ENCODE data around the gene NCBP2L.

NCBP2L gene

GRCh38 chrX:107777536-107777832 is at the start of gene NCBP2L:
TSS of gene NCBP2L (plus strand) at chrX:107777733. CDS start at chrX:107794221, 16,488 bp downstream.
- DNase-seq = no peak

GRCh38 chrX:107728371-107729099 is 49.0 kb upstream of the NCBP2L start:
- no peak for DNase-seq

GRCh38 chrX:107729558-107730297 is 47.8 kb upstream of the NCBP2L start:
- no peak for DNase-seq

- no peak for DNase-seq
These were observed 47.3 kb upstream of the NCBP2L start for GRCh38 chrX:107730298-107730655.

GRCh38 chrX:107730991-107731766 is 46.4 kb upstream of the NCBP2L start:
- no peak for DNase-seq

- DNase-seq = no peak
These were observed 45.6 kb upstream of the NCBP2L start for GRCh38 chrX:107731831-107732502.

GRCh38 chrX:107733686-107734085 is 43.8 kb upstream of the NCBP2L start:
- no peak for DNase-seq

- DNase-seq = no peak
These were observed 42.9 kb upstream of the NCBP2L start for GRCh38 chrX:107734646-107735045.

- DNase-seq = peak; percentile 32
These were observed 40.6 kb upstream of the NCBP2L start for GRCh38 chrX:107736781-107737531.

GRCh38 chrX:107738272-107738671 is 39.3 kb upstream of the NCBP2L start:
- no peak for DNase-seq

GRCh38 chrX:107738768-107739167 is 38.8 kb upstream of the NCBP2L start:
- no peak for DNase-seq

GRCh38 chrX:107739541-107739940 is 38.0 kb upstream of the NCBP2L start:
- DNase-seq = no peak

GRCh38 chrX:107741404-107741790 is 36.1 kb upstream of the NCBP2L start:
- no peak for DNase-seq

GRCh38 chrX:107742700-107743191 is 34.8 kb upstream of the NCBP2L start:
- no peak for DNase-seq

- DNase-seq = no peak
These were observed 33.5 kb upstream of the NCBP2L start for GRCh38 chrX:107743995-107744394.

GRCh38 chrX:107744868-107745267 is 32.7 kb upstream of the NCBP2L start:
- no peak for DNase-seq

- peak; percentile 84 for DNase-seq
These were observed 29.9 kb upstream of the NCBP2L start for GRCh38 chrX:107747596-107748161.

GRCh38 chrX:107748506-107748905 is 29.0 kb upstream of the NCBP2L start:
- DNase-seq = no peak

- no peak for DNase-seq
These were observed 27.3 kb upstream of the NCBP2L start for GRCh38 chrX:107750263-107750662.

GRCh38 chrX:107750861-107751445 is 26.6 kb upstream of the NCBP2L start:
- no peak for DNase-seq

- no peak for DNase-seq
These were observed 25.5 kb upstream of the NCBP2L start for GRCh38 chrX:107752043-107752442.

GRCh38 chrX:107752714-107753113 is 24.8 kb upstream of the NCBP2L start:
- DNase-seq = no peak
